HG03521 (cell line): Measurements from ENCODE around the gene CD93.

Experiments used
- ATAC-seq: cut with Tn5 transposase; IDR thresholded peaks from one replicate; pipeline ENCODE4 v1.9.1; 2021; ENCODE audit warnings: mild to moderate bottlenecking, moderate library complexity; ENCODE audit not compliant: unreplicated experiment

CD93 gene, protein sequence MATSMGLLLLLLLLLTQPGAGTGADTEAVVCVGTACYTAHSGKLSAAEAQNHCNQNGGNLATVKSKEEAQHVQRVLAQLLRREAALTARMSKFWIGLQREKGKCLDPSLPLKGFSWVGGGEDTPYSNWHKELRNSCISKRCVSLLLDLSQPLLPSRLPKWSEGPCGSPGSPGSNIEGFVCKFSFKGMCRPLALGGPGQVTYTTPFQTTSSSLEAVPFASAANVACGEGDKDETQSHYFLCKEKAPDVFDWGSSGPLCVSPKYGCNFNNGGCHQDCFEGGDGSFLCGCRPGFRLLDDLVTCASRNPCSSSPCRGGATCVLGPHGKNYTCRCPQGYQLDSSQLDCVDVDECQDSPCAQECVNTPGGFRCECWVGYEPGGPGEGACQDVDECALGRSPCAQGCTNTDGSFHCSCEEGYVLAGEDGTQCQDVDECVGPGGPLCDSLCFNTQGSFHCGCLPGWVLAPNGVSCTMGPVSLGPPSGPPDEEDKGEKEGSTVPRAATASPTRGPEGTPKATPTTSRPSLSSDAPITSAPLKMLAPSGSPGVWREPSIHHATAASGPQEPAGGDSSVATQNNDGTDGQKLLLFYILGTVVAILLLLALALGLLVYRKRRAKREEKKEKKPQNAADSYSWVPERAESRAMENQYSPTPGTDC

DNA sequence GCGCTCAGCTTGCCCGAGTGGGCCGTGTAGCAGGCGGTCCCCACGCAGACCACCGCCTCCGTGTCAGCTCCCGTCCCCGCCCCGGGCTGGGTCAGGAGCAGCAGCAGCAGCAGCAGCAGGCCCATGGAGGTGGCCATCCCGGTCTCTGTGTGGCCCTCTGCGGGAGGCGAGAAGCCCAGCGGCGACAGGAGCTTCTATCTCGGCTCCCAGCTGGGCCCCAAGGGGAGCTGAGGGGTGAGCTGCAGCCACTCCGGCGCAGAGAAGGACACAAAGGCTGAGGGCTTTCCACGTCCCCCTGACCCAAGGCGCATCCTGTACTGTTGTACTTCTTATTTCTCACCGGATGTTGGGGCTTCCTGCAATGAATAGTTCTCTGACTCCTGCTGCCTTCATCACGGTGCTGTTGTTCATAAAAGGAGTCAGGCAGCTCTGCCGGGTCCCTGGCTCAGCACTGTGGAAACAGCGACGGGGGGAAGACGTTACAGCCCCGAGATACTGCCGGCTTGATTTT lies at the start of gene CD93:
TSS of gene CD93 (minus strand) at position 269 of the 511 bp plus-strand sequence. CDS start at position 137, 132 bp downstream.
- ATAC-seq = no peak

DNA sequence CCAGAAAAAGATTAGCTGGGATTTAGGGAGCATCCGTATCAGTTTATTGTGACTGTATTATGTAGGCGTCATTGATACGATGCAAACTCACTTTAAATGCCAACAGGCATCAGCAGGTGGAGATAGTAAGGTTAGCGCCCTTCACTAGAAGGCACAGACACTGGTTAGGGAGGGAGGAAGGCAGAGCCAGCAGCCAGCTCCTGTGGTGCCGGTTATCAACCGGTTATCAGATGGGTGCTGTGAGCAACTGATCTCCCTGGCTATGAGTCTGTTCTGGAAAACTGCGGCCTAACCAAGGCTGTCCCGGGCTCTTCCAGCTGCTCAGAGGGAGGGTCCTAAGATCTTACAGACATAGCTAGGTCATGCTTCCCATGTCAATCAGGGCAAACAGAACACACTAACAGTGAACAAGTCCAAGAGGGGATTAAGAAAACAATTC lies 47.5 kb upstream of the CD93 start:
- no peak for ATAC-seq

DNA sequence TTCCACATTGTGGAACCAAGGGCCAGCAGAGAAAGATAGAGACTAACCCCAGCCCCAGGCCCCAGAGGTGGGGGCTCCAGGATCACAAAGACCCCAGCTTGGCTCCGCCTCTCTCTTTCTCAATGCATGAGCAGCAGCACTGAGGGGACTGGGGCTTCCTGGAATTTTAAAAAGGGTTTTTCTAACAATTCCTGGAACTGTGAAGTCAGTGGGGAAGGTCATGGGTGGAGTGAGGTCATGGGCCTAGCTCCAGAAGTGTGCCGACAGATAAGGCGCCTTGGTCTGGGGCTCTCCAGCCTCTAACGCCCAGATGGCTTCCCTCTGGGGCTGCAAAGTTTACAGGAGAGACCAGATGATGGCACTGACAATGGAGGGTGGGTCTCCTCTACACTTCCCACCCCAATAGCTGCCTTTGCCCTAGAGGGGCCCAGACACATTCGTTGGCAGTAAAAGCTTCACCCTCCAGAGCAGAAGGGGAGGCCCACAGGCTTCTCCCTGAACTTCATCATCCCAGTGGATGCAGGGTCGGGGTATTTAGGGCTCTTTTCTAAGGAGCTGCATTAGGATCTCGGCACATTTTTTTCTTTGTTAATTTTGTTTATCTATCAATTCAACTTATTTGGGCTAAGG lies 46.9 kb upstream of the CD93 start:
- no peak for ATAC-seq

DNA sequence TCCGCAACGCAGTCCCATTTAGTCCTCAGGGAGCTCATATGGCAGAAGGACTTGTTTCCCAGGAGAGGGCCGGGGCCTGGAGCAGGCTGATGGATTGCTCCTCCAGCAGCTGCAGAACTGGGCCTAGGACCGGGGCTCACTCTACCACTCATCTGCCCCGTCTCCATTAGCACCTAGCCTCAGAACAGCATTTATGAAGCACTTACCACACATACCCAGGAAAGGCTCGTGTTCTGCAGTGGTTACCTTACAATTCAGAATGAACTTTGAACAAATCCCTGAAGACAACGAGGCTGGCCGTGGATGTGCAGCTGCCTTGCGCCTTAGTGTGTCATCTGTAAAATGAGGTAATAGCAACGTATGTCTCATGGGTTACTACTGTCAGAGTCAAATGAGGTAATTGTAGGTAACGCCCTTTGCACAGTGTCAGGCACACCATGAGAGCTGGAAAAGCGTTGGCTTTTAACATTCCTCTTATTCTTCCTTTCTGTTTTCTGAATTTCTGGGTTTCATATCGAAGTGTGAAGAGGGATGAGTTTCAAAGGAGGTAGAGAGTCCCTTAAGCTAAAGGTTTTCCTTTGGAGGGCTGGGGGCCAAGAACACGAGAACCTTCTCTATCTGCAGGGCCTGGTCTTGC lies 46.3 kb upstream of the CD93 start:
- ATAC-seq = no peak

DNA sequence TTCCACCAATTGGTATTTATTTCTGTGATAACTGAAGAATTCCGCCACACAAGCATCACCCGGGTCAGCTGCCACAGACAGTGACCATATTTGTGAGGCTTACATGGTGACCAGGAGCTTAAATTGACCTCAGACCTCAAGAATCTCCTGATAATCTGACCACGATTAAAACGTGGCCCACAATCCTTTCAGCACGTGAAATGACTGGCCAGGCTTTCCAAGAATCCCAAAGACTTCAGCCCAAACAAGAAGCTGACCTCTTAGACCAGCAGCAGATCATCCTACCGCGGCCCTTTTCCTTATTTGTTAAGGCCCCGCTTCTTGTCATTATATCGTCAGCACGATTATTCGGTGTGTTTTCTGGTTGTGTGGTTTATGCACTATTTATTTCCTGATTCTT lies 45.6 kb upstream of the CD93 start:
- ATAC-seq = no peak

DNA sequence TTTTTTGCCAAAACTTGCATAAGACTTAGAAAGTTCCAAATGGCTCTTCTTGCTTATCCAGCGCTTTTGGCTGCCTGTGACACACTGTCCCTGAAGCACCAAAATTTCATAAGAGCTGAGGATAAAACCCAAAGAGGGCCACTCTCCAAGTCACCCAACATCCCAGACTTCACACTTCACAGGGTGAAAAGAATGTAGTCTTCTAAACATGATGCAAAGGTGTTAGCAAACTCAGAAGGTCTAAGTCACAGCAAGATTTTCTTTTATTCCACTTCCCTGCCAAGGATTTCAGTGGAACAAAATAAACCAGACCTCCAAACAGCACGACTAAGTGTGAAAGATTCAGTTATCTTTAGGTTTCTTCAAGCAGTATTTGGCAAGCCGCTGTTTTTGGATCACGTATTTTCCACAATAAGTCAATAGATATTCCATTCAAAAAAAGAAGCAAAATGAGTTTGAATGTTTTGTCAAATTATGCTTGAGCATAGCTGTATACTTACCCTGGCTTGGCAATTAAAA lies 44.6 kb upstream of the CD93 start:
- ATAC-seq = no peak

DNA sequence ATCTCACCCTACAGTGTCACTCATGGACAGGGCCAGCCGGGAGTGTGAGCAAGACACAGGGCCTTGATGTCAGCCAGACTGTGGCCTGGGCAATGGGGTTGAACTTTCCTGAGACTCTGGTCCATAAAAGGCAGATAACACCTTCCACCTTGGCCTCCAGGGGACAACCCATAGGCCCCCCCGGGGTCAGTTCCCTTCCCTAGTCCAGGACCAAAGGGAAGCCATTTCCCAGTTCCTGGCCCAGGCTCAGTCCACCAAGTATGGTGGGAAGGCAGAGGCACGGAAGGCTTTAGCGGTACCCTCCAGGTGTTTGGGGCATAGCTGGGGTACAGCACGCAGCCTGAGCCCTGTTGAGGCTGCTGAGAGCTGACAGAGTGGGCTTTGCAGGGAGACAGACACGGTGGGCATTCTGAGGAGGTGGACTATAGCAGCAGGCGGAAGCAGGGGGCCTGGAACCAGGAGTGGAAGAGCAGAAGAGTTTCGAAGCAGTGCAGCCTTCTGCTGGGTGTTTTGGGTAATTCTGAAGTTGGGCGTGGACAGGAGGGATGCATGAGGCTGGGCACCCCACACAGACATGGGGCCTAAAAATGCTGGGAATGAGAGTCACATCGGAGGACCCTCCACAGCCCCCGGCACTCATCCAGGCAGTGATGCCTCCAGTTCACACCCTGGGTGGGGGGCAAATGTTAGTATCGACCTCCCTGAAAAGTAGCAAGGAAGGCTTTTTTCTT lies 43.9 kb upstream of the CD93 start:
- no peak for ATAC-seq

DNA sequence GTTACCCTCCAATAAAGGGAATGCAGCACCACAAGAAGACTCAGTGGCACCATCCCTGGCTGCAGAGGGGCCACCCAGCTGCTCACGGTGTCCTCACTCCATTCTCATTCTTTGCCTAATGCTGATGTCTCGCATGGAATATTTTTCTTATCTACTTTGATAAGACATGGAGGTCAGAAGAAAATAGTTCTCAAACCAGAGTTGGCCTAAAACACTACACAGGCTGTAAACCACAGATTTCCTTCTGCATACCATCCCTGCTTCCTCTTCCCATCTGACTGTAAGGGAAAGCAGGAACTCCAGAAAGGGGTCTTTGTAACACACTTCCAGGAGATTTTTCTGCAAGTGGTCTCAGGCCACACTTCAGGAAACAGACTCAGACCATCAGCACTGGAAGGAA lies 43.1 kb upstream of the CD93 start:
- no peak for ATAC-seq

DNA sequence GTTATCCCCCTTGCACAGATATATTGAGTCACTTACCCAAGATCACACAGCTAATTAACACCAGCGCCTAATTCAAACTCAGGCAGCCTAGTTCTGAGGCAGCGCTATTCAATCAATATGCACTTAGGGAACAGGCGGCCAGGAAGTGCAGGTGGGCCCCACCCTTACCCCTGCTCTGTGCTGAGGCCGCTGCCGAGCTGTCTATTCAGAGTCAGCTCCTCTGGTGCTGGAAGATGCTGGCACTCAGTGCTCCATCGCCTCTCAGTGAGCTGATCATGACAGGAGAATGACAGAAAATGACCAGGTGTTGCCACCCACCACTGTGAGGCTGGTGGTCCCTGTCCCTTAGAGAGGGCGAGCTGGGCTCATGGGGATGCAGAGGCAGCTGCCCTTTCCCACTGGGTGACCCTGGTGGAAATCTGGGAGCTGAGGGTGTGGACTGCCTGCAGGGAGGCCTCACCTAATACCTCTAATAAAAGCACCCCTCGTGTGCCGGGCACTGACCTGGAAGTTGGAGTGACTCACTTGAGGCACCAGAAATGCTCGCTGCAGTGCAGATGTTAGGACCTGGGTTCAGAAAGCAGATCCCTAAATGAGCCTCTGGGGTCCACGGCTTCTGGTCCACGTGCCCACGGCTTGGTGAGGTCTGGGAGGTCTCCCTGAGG lies 42.5 kb upstream of the CD93 start:
- no peak for ATAC-seq

DNA sequence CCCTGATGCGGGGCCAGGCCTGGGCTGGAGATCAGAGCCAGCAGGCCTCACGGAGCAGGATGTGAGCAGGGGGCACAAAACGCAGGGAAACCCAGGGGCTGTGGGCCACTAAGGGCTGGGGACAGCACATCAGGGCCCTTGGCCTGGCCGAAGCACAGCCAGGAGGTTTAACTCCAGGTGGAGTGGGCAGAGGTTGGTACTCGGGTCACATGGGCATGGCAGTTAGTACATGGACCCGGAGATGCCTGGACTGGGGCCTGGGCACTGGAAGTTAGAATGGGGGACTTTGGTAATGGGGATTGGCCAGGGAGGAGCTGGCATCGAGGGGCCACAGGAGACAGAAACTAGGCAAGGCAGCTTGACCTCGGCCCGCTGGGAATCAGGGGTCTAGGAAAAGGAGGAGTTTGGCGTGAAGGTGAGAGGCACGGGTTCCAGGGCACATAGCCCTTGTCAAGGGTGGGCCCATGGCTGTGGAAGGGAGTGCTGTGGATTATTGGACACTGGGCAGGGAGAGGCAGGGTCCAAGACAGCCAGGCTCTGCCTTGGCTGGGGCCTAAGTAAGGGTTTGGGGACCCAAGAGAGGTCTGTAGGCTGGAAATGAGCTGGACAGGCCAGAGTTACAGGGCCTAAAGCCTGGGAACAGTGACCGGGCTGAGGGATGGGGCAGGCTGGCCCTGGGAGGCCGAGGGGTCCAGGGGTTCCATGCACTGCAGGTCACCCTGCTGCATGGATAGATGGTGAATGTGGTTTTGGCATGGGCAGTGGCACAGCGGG lies 41.6 kb upstream of the CD93 start:
- no peak for ATAC-seq

DNA sequence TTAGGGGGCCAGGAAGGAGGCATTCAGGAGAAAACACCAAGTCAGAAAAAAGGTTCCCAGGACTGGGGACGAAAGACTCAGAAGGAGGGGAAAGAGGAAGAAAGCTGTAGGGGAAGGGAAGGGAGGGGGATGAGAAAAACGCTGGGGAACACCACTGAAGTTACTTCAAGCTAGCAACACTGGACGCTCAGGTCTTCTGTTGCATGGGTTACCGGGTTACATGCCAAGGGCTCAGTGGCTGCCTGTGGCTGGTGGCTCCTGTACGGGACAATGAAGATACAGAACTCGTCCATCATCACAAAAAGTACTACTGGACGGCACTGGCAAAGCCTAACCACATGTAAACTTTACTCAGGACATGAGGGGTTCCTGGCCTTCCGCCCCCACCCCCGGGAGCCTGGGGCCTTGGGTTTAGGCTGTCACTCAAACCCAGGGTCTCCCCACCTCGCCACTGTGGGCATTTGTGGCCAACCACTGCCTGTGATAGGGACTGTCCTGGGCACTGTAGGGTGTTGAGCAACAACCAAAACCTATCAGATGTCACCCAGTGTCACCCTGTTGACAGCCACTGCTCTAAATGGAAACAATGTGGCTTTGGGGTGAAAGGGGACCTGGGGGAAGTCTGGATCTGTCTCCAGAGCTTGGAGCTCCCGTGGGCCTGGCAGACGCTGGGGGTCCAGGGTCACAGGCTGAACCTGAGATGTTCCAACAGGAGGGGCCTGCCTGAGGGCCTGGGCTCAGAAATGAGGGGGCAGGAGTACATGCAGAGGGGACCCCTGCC lies 40.3 kb upstream of the CD93 start:
- no peak for ATAC-seq

DNA sequence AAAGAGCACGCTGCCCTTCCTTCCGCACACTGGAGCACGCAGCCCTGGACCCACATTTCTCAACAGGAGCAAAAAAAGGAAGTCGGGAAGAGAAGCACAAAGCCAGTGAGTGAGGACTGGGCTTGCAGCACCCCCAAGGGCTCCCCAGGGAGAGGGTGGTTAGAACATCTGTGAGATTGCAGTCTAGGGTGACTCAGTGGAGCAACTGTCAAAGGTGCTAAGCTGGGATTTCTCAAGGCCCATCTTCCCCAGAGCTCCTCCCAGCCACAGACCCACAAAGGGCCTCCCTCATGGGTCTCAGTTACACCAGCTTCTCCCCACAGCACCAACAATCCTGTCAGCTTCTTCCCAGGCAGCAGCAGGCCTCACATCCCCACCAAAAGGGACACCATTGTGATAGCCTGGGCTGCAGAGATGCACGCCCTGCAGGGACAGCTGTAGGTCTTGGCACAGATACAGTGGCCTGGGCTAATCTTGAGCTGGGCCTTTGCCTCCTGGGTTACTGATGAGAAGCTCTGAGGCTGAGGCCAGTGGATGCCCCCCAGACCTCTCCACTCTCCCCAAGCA lies 39.6 kb upstream of the CD93 start:
- no peak for ATAC-seq

DNA sequence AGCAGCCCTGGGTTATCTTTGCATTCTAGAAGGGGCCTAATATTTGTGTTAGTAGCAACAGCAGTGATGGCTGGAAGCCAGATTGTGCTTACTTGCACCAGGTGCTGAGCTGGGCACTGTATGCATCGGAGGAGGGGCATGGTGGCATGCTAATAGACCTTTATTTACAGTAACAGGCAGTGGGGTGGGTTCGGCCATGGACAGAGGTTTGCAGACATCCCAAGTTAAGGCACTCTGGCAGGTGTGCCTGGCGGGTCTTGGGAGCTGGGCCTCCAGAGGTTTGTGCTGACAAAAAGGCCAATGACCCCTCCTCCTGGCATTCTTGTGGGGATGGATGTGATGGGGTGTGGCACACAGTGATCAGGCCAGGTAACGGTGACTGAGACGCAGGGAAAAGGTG lies 39.0 kb upstream of the CD93 start:
- no peak for ATAC-seq

DNA sequence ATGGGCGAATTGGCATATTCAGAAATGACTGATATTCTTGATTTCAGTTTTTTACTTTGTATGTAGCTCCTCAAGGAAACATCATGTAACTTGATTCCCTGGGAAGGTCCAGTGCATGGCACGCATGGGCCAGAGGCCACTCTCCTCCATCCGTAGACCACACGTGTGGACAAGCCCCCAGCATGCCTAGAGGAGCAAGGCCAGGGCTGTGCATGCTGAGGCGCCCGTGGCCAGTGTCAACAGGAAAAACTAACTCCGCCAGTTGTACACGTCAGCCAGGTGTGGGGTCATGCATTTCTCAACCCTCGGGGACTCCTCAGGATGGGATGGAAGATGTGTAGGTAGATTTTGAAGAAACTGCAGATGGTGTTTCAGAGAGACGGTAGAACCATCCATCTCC lies 37.8 kb upstream of the CD93 start:
- ATAC-seq = no peak

DNA sequence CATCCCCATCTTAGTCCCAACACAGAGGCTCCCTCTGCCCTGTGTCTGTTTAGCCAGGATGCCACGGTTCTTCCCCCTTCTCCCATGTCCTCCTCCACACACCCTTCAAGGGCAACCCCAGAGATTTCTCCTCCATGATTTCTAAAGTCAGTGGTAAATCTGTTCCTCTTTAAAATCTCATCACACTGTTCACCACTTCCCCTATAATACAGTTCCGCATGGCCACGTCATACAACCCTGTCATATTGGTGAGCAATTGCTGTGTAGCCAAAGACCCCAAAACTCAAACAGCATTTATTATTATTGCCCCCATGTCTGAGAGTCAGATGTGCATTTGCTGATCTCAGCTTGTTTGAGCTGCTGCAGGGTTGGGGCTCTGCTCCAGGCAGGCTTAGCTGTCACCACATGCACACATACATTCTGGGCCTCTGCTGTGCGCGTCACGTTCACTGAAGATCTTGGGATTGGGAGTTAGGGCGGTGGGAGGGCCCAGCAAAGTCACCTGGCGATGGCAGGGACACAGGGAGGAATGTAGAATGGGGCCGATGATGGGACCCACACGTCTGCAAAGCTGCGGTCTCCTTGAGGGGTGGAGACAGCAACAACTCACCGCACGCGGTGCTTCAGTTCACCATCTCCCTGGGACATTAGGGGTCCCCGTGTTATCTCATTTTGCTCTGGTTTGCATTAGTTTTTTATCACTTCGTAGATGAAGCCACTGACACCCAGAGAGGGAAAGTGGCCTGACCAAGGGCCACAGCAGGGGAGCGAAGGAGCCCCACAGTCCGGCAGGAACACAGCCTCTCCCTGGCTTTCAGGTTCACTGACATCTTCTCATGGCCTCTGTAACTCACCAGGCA lies 36.9 kb upstream of the CD93 start:
- ATAC-seq = no peak

DNA sequence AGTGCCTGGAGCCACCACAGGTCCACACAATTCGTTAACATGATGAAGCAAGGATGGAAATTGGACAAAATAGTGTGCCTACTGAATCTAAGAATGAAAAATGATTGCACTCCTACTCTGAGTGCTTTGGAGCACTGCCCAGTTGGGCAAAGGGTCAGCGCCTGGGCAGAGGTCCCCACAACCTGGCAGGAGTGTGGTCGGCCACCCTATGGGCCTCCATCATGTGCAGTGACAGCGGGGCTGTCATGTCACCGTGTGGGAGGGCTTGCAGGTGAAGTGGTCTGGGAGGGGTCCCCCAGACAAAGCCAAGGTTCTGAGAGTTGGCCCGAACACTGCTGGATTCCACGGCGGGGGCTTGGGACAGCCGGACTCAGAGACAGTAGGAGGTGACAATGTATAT lies 36.2 kb upstream of the CD93 start:
- no peak for ATAC-seq

DNA sequence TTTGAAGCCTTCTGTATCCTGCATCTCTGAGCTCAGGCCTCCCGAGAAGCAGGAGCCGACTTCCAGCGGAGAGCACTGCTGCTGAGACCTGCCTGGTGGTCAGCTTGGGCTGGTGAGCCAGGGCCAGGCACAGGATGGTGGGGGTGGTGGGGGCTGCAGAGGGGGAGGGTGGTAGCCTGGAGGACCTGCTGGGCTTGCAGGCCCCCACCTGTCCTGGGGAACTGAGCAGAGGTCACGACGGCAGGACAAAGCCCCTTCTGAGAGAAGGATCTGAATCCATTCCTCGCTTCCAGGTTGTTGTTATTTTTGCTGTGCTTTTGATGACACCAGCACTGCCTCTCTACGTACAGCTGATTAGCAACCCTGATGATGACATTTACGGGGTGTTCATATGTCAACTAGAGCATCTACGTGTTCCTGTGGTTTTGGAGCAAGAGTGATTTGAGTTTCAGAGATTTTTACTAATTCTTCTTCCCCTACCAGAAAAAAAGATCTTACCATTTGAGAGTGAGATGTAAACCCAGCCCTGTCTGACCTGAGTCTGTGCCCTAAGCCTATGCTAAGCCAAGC lies 35.7 kb upstream of the CD93 start:
- ATAC-seq = no peak
